Chondrocyte (in vitro differentiated cells): ENCODE results near the gene CARS2. TPM values are rescaled to one million over a fixed set of nuclear protein-coding genes. Genes with fewer than 3 reads are reported as not detected.

Experiments used
- DNase-seq: peaks from one replicate; pipeline ENCODE4 v3.0.0; 2021; ENCODE audit warnings: mixed read lengths, low spot score
- H3K27ac Mint-ChIP-seq: one replicate; pipeline ENCODE4 v1.8.0; 2021; ENCODE audit warnings: mild to moderate bottlenecking, moderate library complexity, mixed read lengths; ENCODE audit not compliant: unreplicated experiment
- H3K27me3 Mint-ChIP-seq: 2 replicates; pipeline ENCODE4 v1.8.0; 2021; ENCODE audit warnings: low read depth, mixed read lengths
- H3K36me3 Mint-ChIP-seq: 2 replicates; pipeline ENCODE4 v1.8.0; 2021; ENCODE audit warnings: low read depth, mixed read lengths
- H3K4me1 Mint-ChIP-seq: 2 replicates; pipeline ENCODE4 v1.8.0; 2021; ENCODE audit warnings: low read depth, mild to moderate bottlenecking, mixed read lengths
- H3K4me3 Mint-ChIP-seq: one replicate; pipeline ENCODE4 v1.8.0; 2021; ENCODE audit warnings: mild to moderate bottlenecking, moderate library complexity, mixed read lengths; ENCODE audit not compliant: unreplicated experiment
- H3K9me3 Mint-ChIP-seq: 2 replicates; pipeline ENCODE4 v1.8.0; 2021; ENCODE audit warnings: low read depth, mixed read lengths
- total RNA-seq: library from RNA; stranded (reverse); gene quantifications from 3 replicates; pipeline ENCODE4 v1.2.1, GENCODE V29; 2021
- TF ChIP-seq, protein P1 (sequence below): fragments of 200-600 bp; sonication (generic); IDR thresholded peaks from 2 replicates; pipeline ENCODE4 v1.5.0; 2021; ENCODE audit warnings: antibody characterized with exemption, mild to moderate bottlenecking, moderate library complexity

Gene CARS2
- total RNA-seq, 1 donor from 2014 or later: 60.2 TPM

DNA sequence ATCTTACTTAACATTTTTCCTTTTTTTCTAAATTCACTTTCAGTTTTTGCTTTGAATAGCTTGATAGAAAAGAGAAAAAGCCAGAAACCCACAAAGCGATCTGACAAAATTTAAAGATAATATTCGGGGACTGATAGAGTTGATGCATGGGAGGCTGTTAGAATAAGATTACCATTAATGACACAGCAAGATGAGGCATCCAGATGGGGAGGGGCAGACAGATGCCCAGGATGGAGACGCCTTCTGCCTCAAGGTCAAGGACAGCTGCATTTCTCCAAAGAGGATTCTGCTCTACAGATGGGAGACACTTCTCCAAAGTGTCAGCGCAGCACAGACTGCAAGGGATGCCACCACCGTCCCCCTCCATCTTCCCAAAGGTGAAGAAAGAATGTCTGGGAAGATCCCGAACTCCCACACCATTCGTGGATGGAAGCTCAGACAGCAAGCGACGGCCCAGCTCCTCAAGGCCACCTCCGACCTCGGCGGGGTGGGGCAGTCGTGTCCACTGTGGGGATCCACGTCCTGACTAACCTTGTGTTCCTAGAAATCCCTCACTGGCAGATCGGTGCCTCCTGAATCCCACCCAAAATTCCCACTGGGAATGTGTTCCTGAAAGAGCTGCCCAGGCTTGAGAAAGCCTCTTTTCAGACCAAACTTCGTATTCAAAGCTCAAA is 57.6 kb downstream of the CARS2 start:
- H3K36me3 Mint-ChIP-seq: peaks cover 4% of the 10 kb centered on the region
- no peak overlapping the region for H3K27ac Mint-ChIP-seq
- DNase-seq: no peak
- peaks cover 3% of the 10 kb centered on the region for H3K4me1 Mint-ChIP-seq
- H3K9me3 Mint-ChIP-seq: no peaks in the 10 kb centered on the region
- TF ChIP-seq, protein P1, sequence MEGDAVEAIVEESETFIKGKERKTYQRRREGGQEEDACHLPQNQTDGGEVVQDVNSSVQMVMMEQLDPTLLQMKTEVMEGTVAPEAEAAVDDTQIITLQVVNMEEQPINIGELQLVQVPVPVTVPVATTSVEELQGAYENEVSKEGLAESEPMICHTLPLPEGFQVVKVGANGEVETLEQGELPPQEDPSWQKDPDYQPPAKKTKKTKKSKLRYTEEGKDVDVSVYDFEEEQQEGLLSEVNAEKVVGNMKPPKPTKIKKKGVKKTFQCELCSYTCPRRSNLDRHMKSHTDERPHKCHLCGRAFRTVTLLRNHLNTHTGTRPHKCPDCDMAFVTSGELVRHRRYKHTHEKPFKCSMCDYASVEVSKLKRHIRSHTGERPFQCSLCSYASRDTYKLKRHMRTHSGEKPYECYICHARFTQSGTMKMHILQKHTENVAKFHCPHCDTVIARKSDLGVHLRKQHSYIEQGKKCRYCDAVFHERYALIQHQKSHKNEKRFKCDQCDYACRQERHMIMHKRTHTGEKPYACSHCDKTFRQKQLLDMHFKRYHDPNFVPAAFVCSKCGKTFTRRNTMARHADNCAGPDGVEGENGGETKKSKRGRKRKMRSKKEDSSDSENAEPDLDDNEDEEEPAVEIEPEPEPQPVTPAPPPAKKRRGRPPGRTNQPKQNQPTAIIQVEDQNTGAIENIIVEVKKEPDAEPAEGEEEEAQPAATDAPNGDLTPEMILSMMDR: no peak
- H3K27me3 Mint-ChIP-seq: no peaks in the 10 kb centered on the region
- H3K4me3 Mint-ChIP-seq: no peak overlapping the region

DNA sequence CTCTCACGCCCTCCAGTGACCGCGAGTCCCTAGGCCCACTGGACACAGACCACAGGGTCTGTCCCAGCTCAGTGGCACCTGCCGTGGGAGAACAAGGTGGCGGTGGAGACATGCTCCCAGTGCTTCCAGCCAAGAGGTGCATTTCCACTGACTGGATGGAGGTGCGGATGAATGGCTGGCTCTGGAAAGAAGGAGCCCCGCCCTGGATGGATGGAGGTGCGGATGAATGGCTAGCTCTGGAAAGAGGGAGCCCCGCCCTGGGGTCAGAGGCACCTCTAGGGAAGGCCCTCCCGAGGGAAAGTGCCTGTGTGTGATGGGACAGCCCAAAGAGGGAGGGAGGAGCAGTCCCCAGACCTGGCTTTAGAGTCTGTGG is 58.6 kb downstream of the CARS2 start:
- H3K27me3 Mint-ChIP-seq: no peaks in the 10 kb centered on the region
- peaks cover 3% of the 10 kb centered on the region for H3K4me1 Mint-ChIP-seq

DNA sequence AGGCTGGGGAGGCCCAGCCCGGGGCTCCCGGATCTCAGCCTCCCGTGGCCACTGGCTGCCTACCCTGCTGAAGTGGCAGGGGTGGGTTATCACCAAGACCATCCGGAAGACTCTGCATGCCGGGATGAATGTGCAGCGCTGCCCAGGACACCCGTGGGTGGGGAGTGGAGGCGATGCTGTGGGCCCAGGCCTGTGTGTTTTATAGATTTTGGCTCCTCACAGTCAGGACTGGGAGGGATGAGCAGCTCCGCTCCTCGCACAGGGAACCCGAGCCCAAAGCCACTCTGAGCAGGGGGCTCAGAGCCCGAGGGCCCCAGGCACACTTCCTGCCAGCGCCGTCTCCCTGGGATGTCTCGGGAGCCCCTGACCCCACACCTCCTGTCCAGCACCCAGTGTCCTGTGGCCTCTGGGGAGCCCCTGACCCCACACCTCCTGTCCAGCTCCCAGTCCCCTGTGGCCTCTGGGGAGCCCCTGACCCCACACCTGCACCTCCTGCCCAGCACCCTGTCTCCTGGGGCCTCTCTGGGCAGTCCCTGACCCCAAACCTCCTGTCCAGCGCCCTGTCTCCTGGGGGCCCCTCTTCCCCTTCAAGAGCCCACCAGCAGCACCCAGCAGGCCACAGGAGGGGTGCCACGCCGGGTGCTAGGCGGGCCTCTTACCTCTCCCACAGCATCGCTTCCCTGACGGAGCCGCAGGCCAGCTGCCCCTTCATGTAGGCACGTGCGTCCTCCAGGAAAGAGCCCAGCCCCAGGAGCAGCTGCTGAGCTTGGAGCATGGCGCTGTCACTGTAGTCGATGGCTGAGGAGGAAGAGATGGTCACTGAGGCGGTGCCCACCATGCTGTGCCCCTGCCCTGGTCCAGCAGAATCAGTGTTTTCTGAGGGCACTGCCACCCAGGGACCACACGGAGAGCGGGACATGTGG is 59.2 kb downstream of the CARS2 start:
- Mint-ChIP-seq H3K27ac (no peak overlapping the region), H3K9me3 (no peaks in the 10 kb centered on the region), H3K27me3 (no peaks in the 10 kb centered on the region), H3K36me3 (peaks cover 2% of the 10 kb centered on the region), H3K4me3 (no peak overlapping the region), H3K4me1 (peaks cover 3% of the 10 kb centered on the region)
- DNase-seq: peak; percentile 81
- TF ChIP-seq, protein P1: no peak

More for the DNA sequence above, 58.6 kb downstream of the CARS2 start:
- DNase-seq: no peak
- H3K9me3 Mint-ChIP-seq: no peaks in the 10 kb centered on the region
- TF ChIP-seq, protein P1: no peak
- peaks cover 2% of the 10 kb centered on the region for H3K36me3 Mint-ChIP-seq
- no peak overlapping the region for H3K27ac Mint-ChIP-seq
- no peak overlapping the region for H3K4me3 Mint-ChIP-seq

DNA sequence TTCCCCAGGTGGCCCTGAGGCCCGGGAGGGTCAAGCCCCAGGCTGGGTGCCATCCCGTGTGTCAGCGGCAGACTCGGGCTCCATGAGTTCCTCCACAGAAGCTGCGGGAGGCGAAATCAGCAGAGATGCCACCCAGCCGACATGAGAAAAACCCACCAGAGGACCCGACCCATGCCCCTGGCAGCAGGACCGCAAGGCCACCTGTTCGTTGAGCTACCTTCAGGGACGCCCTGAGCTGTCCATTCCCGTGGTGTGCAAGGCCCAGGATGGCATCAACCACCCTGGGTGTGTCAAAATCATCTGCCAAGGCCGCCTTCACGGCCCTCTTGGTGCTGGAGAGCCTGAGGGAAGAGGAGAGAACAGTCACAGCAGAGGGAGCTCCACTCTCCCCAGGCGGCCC is 60.2 kb downstream of the CARS2 start:
- TF ChIP-seq, protein P1: no peak
- Mint-ChIP-seq H3K4me1 (peaks cover 10% of the 10 kb centered on the region), H3K9me3 (no peaks in the 10 kb centered on the region), H3K27ac (no peak overlapping the region), H3K27me3 (no peaks in the 10 kb centered on the region), H3K36me3 (peaks cover 4% of the 10 kb centered on the region), H3K4me3 (no peak overlapping the region)
- DNase-seq: no peak

DNA sequence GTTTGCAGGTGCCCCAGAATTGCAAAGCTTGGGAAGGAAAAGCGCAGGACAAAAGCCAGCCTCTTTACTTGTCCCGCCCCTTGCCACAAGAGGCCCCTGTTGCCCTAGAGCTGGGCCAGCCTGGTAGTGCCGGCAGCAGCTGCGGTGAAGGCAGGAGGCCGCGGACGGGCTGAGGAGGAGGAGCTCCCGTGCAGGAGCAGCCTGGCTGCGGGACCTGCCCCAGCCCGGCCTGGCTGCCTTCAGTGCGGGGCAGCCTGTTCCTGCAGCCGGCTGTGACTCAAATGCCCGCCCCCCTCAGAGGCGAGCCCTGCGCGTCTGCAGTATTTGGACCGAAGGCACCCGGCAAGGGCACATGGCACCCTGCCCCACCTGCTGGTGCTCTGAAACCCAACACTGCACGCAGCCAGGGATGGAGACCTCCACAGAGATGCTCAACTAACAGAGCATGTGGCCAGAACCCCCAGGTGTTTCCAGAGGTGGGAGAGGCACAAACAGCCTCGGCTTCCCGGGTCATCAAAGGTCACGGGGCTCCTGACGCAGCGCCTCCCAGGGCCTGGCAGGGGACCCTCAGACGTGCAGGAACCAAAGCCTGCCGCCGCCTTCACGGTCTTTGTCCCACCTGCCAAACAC is 60.9 kb downstream of the CARS2 start:
- H3K9me3 Mint-ChIP-seq: no peaks in the 10 kb centered on the region
- H3K36me3 Mint-ChIP-seq: peaks cover 4% of the 10 kb centered on the region
- TF ChIP-seq, protein P1: peak; percentile 65
- H3K27me3 Mint-ChIP-seq: no peaks in the 10 kb centered on the region
- no peak overlapping the region for H3K27ac Mint-ChIP-seq
- peaks cover 16% of the 10 kb centered on the region for H3K4me1 Mint-ChIP-seq
- H3K4me3 Mint-ChIP-seq: no peak overlapping the region
- peak; percentile 87 for DNase-seq
